Effector CD8-positive, alpha-beta T cell (primary cell): ENCODE data around the gene INPPL1.

Experiments used
- DNase-seq: peaks from one replicate; lab custom pipeline; 2025; lab: John Stamatoyannopoulos, UW

Gene INPPL1

DNA sequence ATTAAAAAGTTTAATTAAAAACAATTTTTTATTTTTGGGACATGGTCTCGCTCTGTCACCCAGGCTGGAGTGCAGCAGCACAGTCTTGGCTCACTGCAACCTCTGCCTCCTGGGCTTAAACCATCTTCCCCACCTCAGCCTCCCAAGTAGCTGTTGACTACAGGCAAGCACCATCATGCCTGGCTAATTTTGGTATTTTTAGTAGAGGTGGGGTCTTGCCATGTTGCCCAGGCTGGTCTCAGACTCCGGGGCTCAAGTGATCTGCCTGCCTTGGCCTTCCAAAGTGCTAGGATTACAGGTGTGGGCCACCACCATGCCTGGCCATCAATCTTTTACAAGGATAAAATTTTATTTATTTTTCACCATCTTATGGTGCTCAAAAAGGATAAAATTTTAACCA, 62.7 kb downstream of the INPPL1 start:
- DNase-seq = no peak
